ENCODE data around the gene TTN.
A peak's percentile ranks its signal among the peaks of the same experiment; 100 is the strongest.
"Not testable (repeated sequence)": the region's sequence is repeated elsewhere in the genome, so short reads cannot be mapped to it uniquely, and the experiment has no call there.

The TTN gene

GRCh38 chr2:178526256-178526655 lies 281.0 kb downstream of the TTN start:
- DNase-seq: no peak

- DNase-seq: not testable (repeated sequence)
Measured at GRCh38 chr2:178525460-178525859, 281.8 kb downstream of the TTN start.

- DNase-seq: not testable (repeated sequence)
Measured at GRCh38 chr2:178525010-178525409, 282.2 kb downstream of the TTN start.

GRCh38 chr2:178523596-178524134 lies 283.6 kb downstream of the TTN start:
- DNase-seq: no peak

GRCh38 chr2:178522950-178523595 lies 284.1 kb downstream of the TTN start:
- peak; percentile 50 for DNase-seq

GRCh38 chr2:178521304-178522150 lies 285.7 kb downstream of the TTN start:
- DNase-seq: no peak

- DNase-seq: no peak
Measured at GRCh38 chr2:178517496-178517895, 289.7 kb downstream of the TTN start.

- DNase-seq: peak; percentile 70
Measured at GRCh38 chr2:178514664-178515063, 292.6 kb downstream of the TTN start.

- DNase-seq: no peak
Measured at GRCh38 chr2:178513876-178514275, 293.3 kb downstream of the TTN start.

GRCh38 chr2:178512484-178512883 lies 294.7 kb downstream of the TTN start:
- peak; percentile 47 for DNase-seq

GRCh38 chr2:178510384-178510783 lies 296.8 kb downstream of the TTN start:
- no peak for DNase-seq

GRCh38 chr2:178508646-178509045 lies 298.6 kb downstream of the TTN start:
- no peak for DNase-seq

- DNase-seq: no peak
Measured at GRCh38 chr2:178506949-178507348, 300.3 kb downstream of the TTN start.

GRCh38 chr2:178506524-178506923 lies 300.7 kb downstream of the TTN start:
- DNase-seq: no peak

GRCh38 chr2:178506101-178506500 lies 301.1 kb downstream of the TTN start:
- no peak for DNase-seq

GRCh38 chr2:178502751-178503150 lies 304.5 kb downstream of the TTN start:
- DNase-seq: no peak

- DNase-seq: no peak
Measured at GRCh38 chr2:178499640-178500039, 307.6 kb downstream of the TTN start.

- DNase-seq: no peak
Measured at GRCh38 chr2:178498137-178498536, 309.1 kb downstream of the TTN start.

GRCh38 chr2:178496049-178496448 lies 311.2 kb downstream of the TTN start:
- no peak for DNase-seq

- DNase-seq: no peak
Measured at GRCh38 chr2:178491612-178492011, 315.6 kb downstream of the TTN start.

- DNase-seq: no peak
Measured at GRCh38 chr2:178485356-178485755, 321.9 kb downstream of the TTN start.

GRCh38 chr2:178484245-178485041 lies 322.8 kb downstream of the TTN start:
- DNase-seq: no peak

GRCh38 chr2:178482437-178482836 lies 324.8 kb downstream of the TTN start:
- no peak for DNase-seq
